AG09319 (cell line): ENCODE measurements around the gene EDN3.
"Not testable (repeated sequence)": the region's sequence is repeated elsewhere in the genome, so short reads cannot be mapped to it uniquely, and the experiment has no call there.

Experiments
- DNase-seq: peaks from one replicate; pipeline ENCODE4 v3.0.0-alpha.2; 2010; ENCODE audit warnings: low read depth; ENCODE audit errors: extremely low read depth
- CTCF ChIP-seq: IDR thresholded peaks from 2 replicates; pipeline ENCODE4 v1.5.1; 2011; ENCODE audit warnings: low read depth, mild to moderate bottlenecking, inconsistent platforms, low read length, moderate library complexity

The EDN3 gene

GRCh38 chr20:59351157-59352040, 51.0 kb downstream of the EDN3 start:
- DNase-seq, result no peak
- TF ChIP-seq CTCF, result no peak

- no peak for DNase-seq
- TF ChIP-seq CTCF, result no peak
Observed at GRCh38 chr20:59352541-59352940, 52.1 kb downstream of the EDN3 start.

GRCh38 chr20:59352990-59353389, 52.6 kb downstream of the EDN3 start:
- no peak for TF ChIP-seq CTCF
- no peak for DNase-seq

- no peak for TF ChIP-seq CTCF
- DNase-seq, result no peak
Observed at GRCh38 chr20:59354460-59354859, 54.0 kb downstream of the EDN3 start.

DNA sequence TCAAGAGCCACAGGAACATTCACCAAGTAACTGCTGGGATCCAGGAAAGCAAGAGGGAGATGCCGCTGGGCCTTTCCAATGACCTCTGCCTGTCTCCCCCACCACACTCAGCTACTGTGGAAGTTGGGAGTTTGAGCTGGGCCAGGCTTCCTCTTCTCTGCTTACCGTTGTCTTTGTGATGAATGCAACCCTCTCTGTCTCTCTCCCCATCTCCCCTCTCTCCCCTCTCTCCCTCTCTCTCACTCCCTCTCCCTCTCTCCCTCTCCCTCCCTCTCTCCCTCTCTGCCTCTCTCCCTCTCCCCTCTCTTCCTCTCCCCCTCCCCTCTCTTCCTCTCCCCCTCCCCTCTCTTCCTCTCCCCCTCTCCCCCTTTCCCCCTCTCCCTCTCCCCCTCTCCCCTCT, 54.8 kb downstream of the EDN3 start:
- TF ChIP-seq CTCF, result no peak
- no peak for DNase-seq

DNA sequence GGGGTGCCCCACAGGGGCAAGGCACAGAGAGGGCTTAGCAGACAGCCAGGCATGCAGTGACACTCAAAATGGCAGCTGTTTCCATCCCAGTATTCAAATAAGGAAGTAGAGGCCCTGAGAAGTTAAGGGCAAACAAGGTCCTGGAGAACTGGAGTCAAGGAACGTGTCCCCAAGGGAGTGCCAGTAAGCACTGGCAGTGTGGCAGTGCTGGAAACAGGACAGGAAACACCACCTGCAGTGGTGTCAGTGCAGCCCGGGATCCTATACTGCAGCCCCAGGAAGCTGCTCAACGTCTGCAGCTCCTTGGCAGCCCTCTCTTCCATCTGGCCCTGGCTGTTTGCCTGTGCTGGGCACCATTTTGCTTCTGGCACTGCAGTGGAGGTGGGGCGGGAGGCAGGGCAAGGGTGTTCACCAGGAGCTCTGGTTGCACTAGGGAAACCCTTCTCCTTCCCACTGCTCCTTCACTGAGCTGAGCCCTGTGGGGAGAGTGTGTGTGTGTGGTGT, 56.3 kb downstream of the EDN3 start:
- DNase-seq, result no peak
- no peak for TF ChIP-seq CTCF

- not testable (repeated sequence) for DNase-seq
Observed at GRCh38 chr20:59358793-59359192, 58.4 kb downstream of the EDN3 start.
